ENCODE measurements around the gene ATP6V0E2.

Gene ATP6V0E2

DNA sequence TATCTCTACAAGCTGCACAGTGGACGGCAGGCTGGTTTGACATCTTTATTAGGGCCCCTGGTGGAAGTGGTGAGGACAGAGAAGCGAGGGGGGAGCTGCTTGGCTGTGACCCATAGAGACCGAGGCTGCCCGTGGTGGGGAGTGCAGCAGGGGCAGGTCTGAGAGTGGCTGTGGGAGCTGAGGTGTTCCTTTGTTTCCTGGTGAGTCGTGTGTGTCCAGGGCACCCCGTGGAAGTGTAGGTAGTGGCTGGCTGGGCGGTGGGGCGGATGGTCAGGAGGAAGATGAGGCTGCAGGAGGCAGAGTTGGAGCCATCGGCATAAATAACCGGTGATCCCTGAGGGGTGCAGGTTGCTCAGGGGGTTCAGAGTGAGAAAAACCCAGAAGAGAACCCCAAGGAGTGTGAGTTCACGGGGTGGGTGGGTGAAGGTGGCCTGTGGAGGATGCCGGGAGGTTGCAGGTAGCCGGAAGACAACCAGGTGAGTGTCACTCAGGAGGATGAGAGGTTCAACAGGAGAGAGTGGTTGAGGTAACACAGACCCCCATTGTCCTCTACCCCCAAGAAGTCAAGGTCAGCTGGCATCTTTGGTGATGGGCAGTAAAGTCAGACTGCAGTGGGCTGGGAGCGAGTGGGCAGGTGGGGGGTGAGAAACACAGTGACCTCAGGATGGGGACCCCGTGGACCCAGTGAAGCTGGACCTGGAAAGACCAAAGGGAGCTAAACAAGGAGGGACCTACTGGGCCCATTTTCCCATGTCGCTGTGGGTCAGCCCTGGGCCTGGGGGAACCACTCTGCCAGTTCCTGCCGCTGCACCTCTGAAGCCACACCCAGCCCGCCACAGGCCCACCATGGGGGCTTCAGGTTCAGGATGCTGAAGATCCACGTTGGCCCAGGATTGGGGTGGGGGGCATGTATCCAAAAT is 7.8 kb downstream of the ATP6V0E2 start:
- no peaks in the 10 kb centered on the region for H3K79me2 ChIP-seq (ENCODE audit: insufficient read depth, low read length)
- H3K9me3 ChIP-seq (ENCODE audit: low read length), result no peaks in the 10 kb centered on the region
- no peak overlapping the region for H3K9ac ChIP-seq (ENCODE audit: low read length)
- no peak overlapping the region for H3K4me2 ChIP-seq (ENCODE audit: low read length)
- H4K20me1 ChIP-seq (ENCODE audit: insufficient read depth, low read length), result no peaks in the 10 kb centered on the region
- TF ChIP-seq EZH2 (IDR thresholded peaks at IDR 0.05; ENCODE audit: borderline replicate concordance, low read length), result no peak
- TF ChIP-seq, protein P1, sequence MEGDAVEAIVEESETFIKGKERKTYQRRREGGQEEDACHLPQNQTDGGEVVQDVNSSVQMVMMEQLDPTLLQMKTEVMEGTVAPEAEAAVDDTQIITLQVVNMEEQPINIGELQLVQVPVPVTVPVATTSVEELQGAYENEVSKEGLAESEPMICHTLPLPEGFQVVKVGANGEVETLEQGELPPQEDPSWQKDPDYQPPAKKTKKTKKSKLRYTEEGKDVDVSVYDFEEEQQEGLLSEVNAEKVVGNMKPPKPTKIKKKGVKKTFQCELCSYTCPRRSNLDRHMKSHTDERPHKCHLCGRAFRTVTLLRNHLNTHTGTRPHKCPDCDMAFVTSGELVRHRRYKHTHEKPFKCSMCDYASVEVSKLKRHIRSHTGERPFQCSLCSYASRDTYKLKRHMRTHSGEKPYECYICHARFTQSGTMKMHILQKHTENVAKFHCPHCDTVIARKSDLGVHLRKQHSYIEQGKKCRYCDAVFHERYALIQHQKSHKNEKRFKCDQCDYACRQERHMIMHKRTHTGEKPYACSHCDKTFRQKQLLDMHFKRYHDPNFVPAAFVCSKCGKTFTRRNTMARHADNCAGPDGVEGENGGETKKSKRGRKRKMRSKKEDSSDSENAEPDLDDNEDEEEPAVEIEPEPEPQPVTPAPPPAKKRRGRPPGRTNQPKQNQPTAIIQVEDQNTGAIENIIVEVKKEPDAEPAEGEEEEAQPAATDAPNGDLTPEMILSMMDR (IDR thresholded peaks at IDR 0.05; ENCODE audit: low read length), result no peak
- no peak overlapping the region for H3K4me3 ChIP-seq (ENCODE audit: low read depth, low read length, poor library complexity, severe bottlenecking)
- peaks cover 4% of the 10 kb centered on the region; the same call in 1 of the 2 replicates for H3K36me3 ChIP-seq (ENCODE audit: insufficient read depth, low read length)
- H3K27ac ChIP-seq (ENCODE audit: low read depth, low read length, poor library complexity, severe bottlenecking), result no peak overlapping the region
- no peaks in the 10 kb centered on the region for H3K4me1 ChIP-seq (ENCODE audit: insufficient read depth, low read length, severe bottlenecking)
- no peaks in the 10 kb centered on the region for H3K27me3 ChIP-seq (ENCODE audit: insufficient read depth, low read length)
- no peak overlapping the region for H2AFZ ChIP-seq (ENCODE audit: low read length)
- no peaks in the 10 kb centered on the region for H3F3A ChIP-seq (ENCODE audit: insufficient read depth, low read length)
- H3K9me2 ChIP-seq (ENCODE audit: low read depth, low read length), result no peaks in the 10 kb centered on the region

GRCh38 chr7:149882248-149883047 is 8.7 kb downstream of the ATP6V0E2 start:
- no peak overlapping the region for H2AFZ ChIP-seq (ENCODE audit: low read length)
- no peaks in the 10 kb centered on the region for H3K4me1 ChIP-seq (ENCODE audit: insufficient read depth, low read length, severe bottlenecking)
- no peaks in the 10 kb centered on the region for H3K9me3 ChIP-seq (ENCODE audit: low read length)
- no peak overlapping the region for H3K4me2 ChIP-seq (ENCODE audit: low read length)
- H3K79me2 ChIP-seq (ENCODE audit: insufficient read depth, low read length), result no peaks in the 10 kb centered on the region
- no peak overlapping the region for H3K9ac ChIP-seq (ENCODE audit: low read length)
- TF ChIP-seq, protein P1 (IDR thresholded peaks at IDR 0.05; ENCODE audit: low read length), result no peak
- TF ChIP-seq EZH2 (IDR thresholded peaks at IDR 0.05; ENCODE audit: borderline replicate concordance, low read length), result no peak
- H3K4me3 ChIP-seq (ENCODE audit: low read depth, low read length, poor library complexity, severe bottlenecking), result no peak overlapping the region
- peaks cover 4% of the 10 kb centered on the region; the same call in 1 of the 2 replicates for H3K36me3 ChIP-seq (ENCODE audit: insufficient read depth, low read length)
- H3K27ac ChIP-seq (ENCODE audit: low read depth, low read length, poor library complexity, severe bottlenecking), result no peak overlapping the region
- no peaks in the 10 kb centered on the region for H3F3A ChIP-seq (ENCODE audit: insufficient read depth, low read length)
- no peaks in the 10 kb centered on the region for H3K9me2 ChIP-seq (ENCODE audit: low read depth, low read length)
- no peaks in the 10 kb centered on the region for H3K27me3 ChIP-seq (ENCODE audit: insufficient read depth, low read length)
- no peaks in the 10 kb centered on the region for H4K20me1 ChIP-seq (ENCODE audit: insufficient read depth, low read length)

- H3K4me1 ChIP-seq (ENCODE audit: insufficient read depth, low read length, severe bottlenecking), result no peaks in the 10 kb centered on the region
- H3K36me3 ChIP-seq (ENCODE audit: insufficient read depth, low read length), result peaks cover under 1% of the 10 kb centered on the region; the same call in 1 of the 2 replicates
- H3K27me3 ChIP-seq (ENCODE audit: insufficient read depth, low read length), result no peaks in the 10 kb centered on the region; the same call in 1 of the 2 replicates
- H3K27ac ChIP-seq (ENCODE audit: low read depth, low read length, poor library complexity, severe bottlenecking), result no peak overlapping the region
- H3K79me2 ChIP-seq (ENCODE audit: insufficient read depth, low read length), result no peaks in the 10 kb centered on the region
- H2AFZ ChIP-seq (ENCODE audit: low read length), result no peak overlapping the region
- H3K4me2 ChIP-seq (ENCODE audit: low read length), result no peak overlapping the region
- H4K20me1 ChIP-seq (ENCODE audit: insufficient read depth, low read length), result no peaks in the 10 kb centered on the region
- no peak overlapping the region for H3K9ac ChIP-seq (ENCODE audit: low read length)
- H3K4me3 ChIP-seq (ENCODE audit: low read depth, low read length, poor library complexity, severe bottlenecking), result no peak overlapping the region
- TF ChIP-seq, protein P1 (IDR thresholded peaks at IDR 0.05; ENCODE audit: low read length), result no peak
- no peak for TF ChIP-seq EZH2 (IDR thresholded peaks at IDR 0.05; ENCODE audit: borderline replicate concordance, low read length)
- H3K9me3 ChIP-seq (ENCODE audit: low read length), result no peaks in the 10 kb centered on the region
- no peaks in the 10 kb centered on the region for H3F3A ChIP-seq (ENCODE audit: insufficient read depth, low read length)
- no peaks in the 10 kb centered on the region for H3K9me2 ChIP-seq (ENCODE audit: low read depth, low read length)
Measured at GRCh38 chr7:149883048-149883438, 9.3 kb downstream of the ATP6V0E2 start.

All from OCI-LY1 (cell line).